Uterus (tissue), 2 donors: ENCODE measurements around the gene RIT2.

ENCODE experiments used
- CTCF ChIP-seq, 4 experiments: fragments of 200-600 bp in 2 of 4; fragments of 450-650 bp in 2 of 4; sonication (generic) in 2 of 4; IDR thresholded peaks; one replicate each; pipeline ENCODE4 v1.5.1; 2016 to 2019; ENCODE audit warnings: antibody characterized with exemption in 4 of 4, mild to moderate bottlenecking in 2 of 4, moderate library complexity in 1 of 4
- POLR2A ChIP-seq, 2 donors: fragments of 450-650 bp; IDR thresholded peaks; one replicate each; pipeline ENCODE4 v1.6.1; 2016; ENCODE audit warnings: antibody characterized with exemption in 2 of 2, mild to moderate bottlenecking in 1 of 2, moderate library complexity in 1 of 2

- no peak for TF ChIP-seq CTCF (IDR thresholded peaks at IDR 0.05)
- TF ChIP-seq POLR2A (IDR thresholded peaks at IDR 0.05) = no peak
These were observed 43.7 kb upstream of the RIT2 start for GRCh38 chr18:43159086-43159770.
